Urinary bladder (tissue), 2 donors: ENCODE data around the gene SHCBP1. TPM values are rescaled to one million over a fixed set of nuclear protein-coding genes. Genes with fewer than 3 reads are reported as not detected.

Source experiments
- polyA plus RNA-seq: library from polyadenylated mRNA; stranded (reverse); fragments of 200-250 nt; gene quantifications from one replicate; pipeline ENCODE4 v1.2.3, GENCODE V29; 2013
- small RNA-seq: library from RNA; depleted of rRNA; stranded (forward); fragments of <200 nt; gene quantifications from one replicate; pipeline ENCODE3, GENCODE V24; 2014
- total RNA-seq: library from RNA; depleted of rRNA; stranded (reverse); fragments of >200 nt; gene quantifications from one replicate; pipeline ENCODE4 v1.2.3, GENCODE V29; 2014
- donor health status: healthy.

SHCBP1 gene
- total and polyA plus RNA-seq, 2 donors, result 0.47 to 12.8 TPM

Small RNAs within 50 kb of the gene (small RNA-seq; reads per million reads assigned to genes)
- gene RNU6-845P, result not detected

Other genes starting within 250 kb of the SHCBP1 start
- 154 TPM for gene VPS35, start 67.8 kb upstream of the SHCBP1 start, total RNA-seq
- gene VPS35, start 67.8 kb upstream of the SHCBP1 start, polyA plus RNA-seq, result 44.4 TPM
- gene ORC6, start 68.3 kb upstream of the SHCBP1 start, total RNA-seq, result 10.1 TPM
- gene ORC6, start 68.3 kb upstream of the SHCBP1 start, polyA plus RNA-seq, result 0.77 TPM
- 3.1 TPM for gene MYLK3, start 127.0 kb upstream of the SHCBP1 start, total RNA-seq
- 0.13 TPM for gene MYLK3, start 127.0 kb upstream of the SHCBP1 start, polyA plus RNA-seq
- gene C16orf87, start 209.8 kb upstream of the SHCBP1 start, total RNA-seq, result 11.7 TPM
- 6.4 TPM for gene C16orf87, start 209.8 kb upstream of the SHCBP1 start, polyA plus RNA-seq